HepG2 (cell line): ENCODE measurements around the gene CDKL5.

Source experiments
- ATF2 ChIP-seq: sonication (generic); formaldehyde crosslinking; IDR thresholded peaks from 2 replicates; pipeline ENCODE4 v1.4.0; 2020; ENCODE audit warnings: missing genetic modification reagents
- CTCF ChIP-seq: sonication (generic); formaldehyde crosslinking; IDR thresholded peaks from 2 replicates; pipeline ENCODE4 v1.5.0; 2020; ENCODE audit warnings: mild to moderate bottlenecking, missing genetic modification reagents, moderate library complexity
- ZNF350 ChIP-seq: sonication (generic); formaldehyde crosslinking; IDR thresholded peaks from 2 replicates; pipeline ENCODE4 v1.4.0; 2020; ENCODE audit warnings: mild to moderate bottlenecking, low read depth, missing genetic modification reagents, borderline replicate concordance

- TF ChIP-seq ATF2 (CRISPR knock-in tag) (no peak), CTCF (no peak), ZNF350 (CRISPR knock-in tag) (no peak)
These were observed 112.1 kb downstream of the CDKL5 start for GRCh38 chrX:18537524-18537923.
